Ovary (tissue), 3 donors: Measurements from ENCODE around the gene RSPH9.

Source experiments
- POLR2A ChIP-seq: fragments of 450-650 bp; IDR thresholded peaks from one replicate; pipeline ENCODE4 v1.6.1; 2017; ENCODE audit warnings: antibody characterized with exemption, mild to moderate bottlenecking, moderate library complexity
- TF ChIP-seq, protein P1 (sequence below), 3 donors: fragments of 450-650 bp in 2 of 3; fragments of 200-600 bp in 1 of 3; IDR thresholded peaks; one replicate each; pipeline versions ENCODE4 v1.5.1 to v1.8.0; 2016 to 2022; ENCODE audit warnings: antibody characterized with exemption in 3 of 3, mild to moderate bottlenecking in 1 of 3
- donor health status: DM: no; HTN: no; CAD: no.

DNA sequence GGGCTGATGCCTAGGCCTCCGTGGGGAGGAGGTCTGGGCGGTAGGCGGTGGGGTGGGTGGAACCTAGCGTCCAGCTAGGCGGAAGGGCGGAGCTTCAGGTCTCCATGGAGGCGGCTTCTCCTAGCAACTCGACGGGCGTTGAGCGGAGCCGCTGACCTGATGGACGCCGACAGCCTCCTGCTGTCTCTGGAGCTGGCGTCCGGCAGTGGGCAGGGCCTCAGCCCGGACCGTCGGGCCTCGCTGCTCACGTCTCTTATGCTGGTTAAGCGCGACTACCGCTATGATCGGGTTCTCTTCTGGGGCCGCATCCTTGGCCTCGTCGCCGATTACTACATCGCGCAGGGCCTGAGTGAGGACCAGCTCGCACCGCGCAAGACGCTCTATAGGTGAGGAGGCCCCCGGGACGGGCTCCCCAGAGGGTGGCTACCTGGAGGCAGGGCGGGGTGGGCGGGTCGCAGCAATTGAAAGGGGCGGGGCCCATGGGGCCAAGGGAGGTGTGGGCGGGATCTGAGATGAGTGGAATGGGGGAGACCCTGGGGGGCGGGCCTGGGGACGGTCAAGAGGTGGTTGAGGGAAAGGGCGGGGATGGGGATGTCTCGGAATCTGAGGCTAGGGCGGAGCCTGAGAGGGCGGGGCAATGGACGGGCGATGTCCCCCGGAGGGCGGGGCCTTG lies at the start of gene RSPH9:
- TF ChIP-seq, protein P1, sequence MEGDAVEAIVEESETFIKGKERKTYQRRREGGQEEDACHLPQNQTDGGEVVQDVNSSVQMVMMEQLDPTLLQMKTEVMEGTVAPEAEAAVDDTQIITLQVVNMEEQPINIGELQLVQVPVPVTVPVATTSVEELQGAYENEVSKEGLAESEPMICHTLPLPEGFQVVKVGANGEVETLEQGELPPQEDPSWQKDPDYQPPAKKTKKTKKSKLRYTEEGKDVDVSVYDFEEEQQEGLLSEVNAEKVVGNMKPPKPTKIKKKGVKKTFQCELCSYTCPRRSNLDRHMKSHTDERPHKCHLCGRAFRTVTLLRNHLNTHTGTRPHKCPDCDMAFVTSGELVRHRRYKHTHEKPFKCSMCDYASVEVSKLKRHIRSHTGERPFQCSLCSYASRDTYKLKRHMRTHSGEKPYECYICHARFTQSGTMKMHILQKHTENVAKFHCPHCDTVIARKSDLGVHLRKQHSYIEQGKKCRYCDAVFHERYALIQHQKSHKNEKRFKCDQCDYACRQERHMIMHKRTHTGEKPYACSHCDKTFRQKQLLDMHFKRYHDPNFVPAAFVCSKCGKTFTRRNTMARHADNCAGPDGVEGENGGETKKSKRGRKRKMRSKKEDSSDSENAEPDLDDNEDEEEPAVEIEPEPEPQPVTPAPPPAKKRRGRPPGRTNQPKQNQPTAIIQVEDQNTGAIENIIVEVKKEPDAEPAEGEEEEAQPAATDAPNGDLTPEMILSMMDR (IDR thresholded peaks at IDR 0.05), result no peak
- TF ChIP-seq POLR2A, result no peak
